Fibroblast of pulmonary artery (primary cell): ENCODE results near the gene GUCY1A1.
"Not testable (repeated sequence)": the region's sequence is repeated elsewhere in the genome, so short reads cannot be mapped to it uniquely, and the experiment has no call there.

Source experiments
- DNase-seq: peaks from one replicate; pipeline ENCODE4 v3.0.0-alpha.2; 2010; ENCODE audit warnings: low read depth
- H3K4me3 ChIP-seq: replicated peaks from 2 replicates; pipeline ENCODE4 v1.5.1; 2011; ENCODE audit warnings: low read depth, mild to moderate bottlenecking, control low read depth, low read length, moderate library complexity
- CTCF ChIP-seq: IDR thresholded peaks from 2 replicates; pipeline ENCODE4 v1.5.1; 2011; ENCODE audit warnings: mild to moderate bottlenecking, control low read depth, low read length, inconsistent platforms; ENCODE audit errors: missing control alignments

The GUCY1A1 gene

GRCh38 chr4:155643087-155643486, 23.6 kb upstream of the GUCY1A1 start:
- TF ChIP-seq CTCF = no peak
- no peak overlapping the region for H3K4me3 ChIP-seq

GRCh38 chr4:155646001-155646400, 20.6 kb upstream of the GUCY1A1 start:
- no peak for TF ChIP-seq CTCF

More at GRCh38 chr4:155643087-155643486, 23.6 kb upstream of the GUCY1A1 start:
- DNase-seq = no peak

DNA sequence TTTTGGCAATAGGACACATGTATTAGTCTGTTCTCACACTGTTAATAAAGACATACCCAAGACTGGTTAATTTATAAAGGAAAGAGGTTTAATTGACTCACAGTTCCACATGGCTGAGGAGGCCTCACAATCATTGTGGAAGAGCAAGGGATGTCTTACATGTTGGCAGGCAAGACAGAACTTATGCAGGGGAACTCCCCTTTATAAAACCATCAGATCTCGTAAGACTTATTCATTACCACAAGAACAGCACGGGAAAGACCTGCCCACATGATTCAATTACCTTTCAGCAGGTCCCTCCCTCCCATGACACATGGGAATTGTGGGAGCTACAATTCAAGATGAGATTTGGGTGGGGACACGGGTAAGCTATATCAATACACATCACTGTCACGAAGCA, 15.9 kb upstream of the GUCY1A1 start:
- not testable (repeated sequence) for DNase-seq, H3K4me3 ChIP-seq

More at GRCh38 chr4:155646001-155646400, 20.6 kb upstream of the GUCY1A1 start:
- no peak for DNase-seq
- no peak overlapping the region for H3K4me3 ChIP-seq

- H3K4me3 ChIP-seq = no peak overlapping the region
- DNase-seq = no peak
- TF ChIP-seq CTCF = no peak
Observed at GRCh38 chr4:155653052-155653451, 13.6 kb upstream of the GUCY1A1 start.

DNA sequence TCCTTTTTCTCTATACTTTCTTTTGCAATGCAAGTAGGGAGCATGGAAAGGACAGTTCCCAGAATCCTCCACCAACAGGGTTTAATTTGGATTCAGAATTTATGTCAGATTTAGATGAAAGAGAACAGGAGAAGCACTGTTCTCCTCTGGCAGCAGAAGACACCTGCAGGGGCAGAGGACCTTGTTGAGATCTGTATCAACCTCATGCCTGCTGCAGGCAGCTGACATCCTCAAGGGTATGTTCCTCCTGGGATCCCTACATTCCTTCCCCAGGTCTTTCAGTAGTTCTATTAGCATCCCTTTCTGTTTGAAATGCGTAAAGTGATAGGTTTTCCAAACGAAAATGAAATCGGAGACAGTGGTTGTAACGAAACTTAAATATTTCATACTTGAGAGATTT, 10.6 kb upstream of the GUCY1A1 start:
- DNase-seq = no peak
- no peak for TF ChIP-seq CTCF
- no peak overlapping the region for H3K4me3 ChIP-seq

DNA sequence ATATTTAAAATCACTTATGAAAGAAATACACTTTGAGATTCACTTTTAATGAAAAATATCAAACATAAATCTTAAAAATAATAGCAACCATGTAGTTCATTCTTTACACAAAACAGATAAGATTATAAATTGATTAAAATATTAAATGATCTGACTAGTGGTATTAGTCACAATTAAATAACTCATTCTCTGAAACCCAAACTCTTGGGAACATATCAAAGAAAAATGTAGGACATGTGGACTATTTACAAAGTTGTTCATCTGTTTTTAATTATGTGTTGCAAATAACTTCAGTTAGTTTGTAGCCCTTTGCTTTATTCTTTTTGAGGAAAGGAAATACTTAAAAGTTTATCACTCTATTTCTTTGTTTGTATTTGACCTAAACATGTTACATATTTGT, 9.5 kb upstream of the GUCY1A1 start:
- DNase-seq = no peak
- H3K4me3 ChIP-seq = no peak overlapping the region
- TF ChIP-seq CTCF = no peak

DNA sequence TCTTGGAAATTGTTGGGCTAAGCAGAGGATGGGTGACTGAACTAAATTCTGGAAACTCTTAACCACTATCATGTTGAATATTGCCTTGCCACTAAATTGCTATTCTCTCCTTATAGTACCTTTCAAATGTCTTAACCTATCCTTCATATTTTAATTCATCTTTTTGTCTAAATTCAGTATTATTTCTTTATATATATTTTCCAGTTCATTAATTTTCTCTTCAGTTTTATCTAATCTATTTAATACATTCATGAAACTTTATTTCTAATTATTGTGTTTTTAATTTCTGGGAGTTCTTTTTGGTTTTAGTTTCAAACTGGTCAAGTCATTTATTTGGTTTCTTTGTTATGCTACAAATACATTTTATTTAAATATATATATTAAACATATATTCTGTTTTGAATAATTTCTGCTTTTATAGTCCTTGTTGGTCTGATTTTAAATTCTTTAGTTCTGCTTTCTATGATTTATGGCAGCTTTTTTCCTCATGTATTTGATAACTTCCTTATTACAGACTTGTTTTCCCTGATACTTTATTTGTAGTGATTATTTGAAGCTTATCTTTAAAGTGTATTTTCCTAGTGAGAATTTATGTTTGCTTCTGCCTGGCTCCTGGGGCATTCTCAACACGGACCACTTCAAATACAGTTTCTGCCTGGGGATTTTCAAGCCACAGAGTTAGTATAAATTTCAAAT, 8.5 kb upstream of the GUCY1A1 start:
- no peak overlapping the region for H3K4me3 ChIP-seq
- no peak for DNase-seq
- no peak for TF ChIP-seq CTCF
